Astrocyte of the spinal cord (primary cell): ENCODE measurements around the gene SOX18.

Experiments used
- DNase-seq: peaks from one replicate; pipeline ENCODE4 v3.0.0; 2011; ENCODE audit warnings: low read depth, low spot score
- H3K4me3 ChIP-seq: 2 replicates; pipeline ENCODE4 v1.5.1; 2011; ENCODE audit warnings: low read depth, mild to moderate bottlenecking, low read length, moderate library complexity
- in situ Hi-C: cut with HindIII; loops from 2 replicates; pipeline ENCODE4 v1.10.0; 2017; ENCODE audit warnings: low sequenced_read_pairs
- TF ChIP-seq, protein P1 (sequence below): IDR thresholded peaks from 2 replicates; pipeline ENCODE4 v1.5.1; 2012; ENCODE audit warnings: low read depth, mild to moderate bottlenecking, low read length, inconsistent platforms

SOX18 gene

DNA sequence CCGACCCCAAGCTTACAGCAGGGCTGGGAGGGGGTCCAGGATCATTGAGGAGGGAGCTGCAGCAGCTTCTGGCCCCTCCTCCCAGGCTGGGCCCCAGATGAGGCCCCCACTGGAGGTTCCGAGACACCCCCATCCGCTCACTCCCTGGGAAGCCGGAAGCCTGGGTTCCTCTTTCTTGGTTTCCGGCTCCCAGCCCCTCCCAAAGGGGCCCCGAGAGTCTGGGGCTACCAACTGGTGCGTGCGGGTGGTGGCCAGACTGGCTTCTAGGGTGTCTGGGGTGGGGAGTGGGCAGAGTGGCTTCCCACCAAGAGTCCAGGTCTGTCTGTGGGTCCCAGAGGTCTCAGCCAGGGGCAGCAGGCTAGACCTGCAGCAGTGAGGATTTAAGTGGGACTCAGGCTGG is 27.7 kb upstream of the SOX18 start:
- in situ Hi-C loops: no loop called here
- TF ChIP-seq, protein P1, sequence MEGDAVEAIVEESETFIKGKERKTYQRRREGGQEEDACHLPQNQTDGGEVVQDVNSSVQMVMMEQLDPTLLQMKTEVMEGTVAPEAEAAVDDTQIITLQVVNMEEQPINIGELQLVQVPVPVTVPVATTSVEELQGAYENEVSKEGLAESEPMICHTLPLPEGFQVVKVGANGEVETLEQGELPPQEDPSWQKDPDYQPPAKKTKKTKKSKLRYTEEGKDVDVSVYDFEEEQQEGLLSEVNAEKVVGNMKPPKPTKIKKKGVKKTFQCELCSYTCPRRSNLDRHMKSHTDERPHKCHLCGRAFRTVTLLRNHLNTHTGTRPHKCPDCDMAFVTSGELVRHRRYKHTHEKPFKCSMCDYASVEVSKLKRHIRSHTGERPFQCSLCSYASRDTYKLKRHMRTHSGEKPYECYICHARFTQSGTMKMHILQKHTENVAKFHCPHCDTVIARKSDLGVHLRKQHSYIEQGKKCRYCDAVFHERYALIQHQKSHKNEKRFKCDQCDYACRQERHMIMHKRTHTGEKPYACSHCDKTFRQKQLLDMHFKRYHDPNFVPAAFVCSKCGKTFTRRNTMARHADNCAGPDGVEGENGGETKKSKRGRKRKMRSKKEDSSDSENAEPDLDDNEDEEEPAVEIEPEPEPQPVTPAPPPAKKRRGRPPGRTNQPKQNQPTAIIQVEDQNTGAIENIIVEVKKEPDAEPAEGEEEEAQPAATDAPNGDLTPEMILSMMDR: no peak
- no peak for DNase-seq
- H3K4me3 ChIP-seq: no peak overlapping the region

DNA sequence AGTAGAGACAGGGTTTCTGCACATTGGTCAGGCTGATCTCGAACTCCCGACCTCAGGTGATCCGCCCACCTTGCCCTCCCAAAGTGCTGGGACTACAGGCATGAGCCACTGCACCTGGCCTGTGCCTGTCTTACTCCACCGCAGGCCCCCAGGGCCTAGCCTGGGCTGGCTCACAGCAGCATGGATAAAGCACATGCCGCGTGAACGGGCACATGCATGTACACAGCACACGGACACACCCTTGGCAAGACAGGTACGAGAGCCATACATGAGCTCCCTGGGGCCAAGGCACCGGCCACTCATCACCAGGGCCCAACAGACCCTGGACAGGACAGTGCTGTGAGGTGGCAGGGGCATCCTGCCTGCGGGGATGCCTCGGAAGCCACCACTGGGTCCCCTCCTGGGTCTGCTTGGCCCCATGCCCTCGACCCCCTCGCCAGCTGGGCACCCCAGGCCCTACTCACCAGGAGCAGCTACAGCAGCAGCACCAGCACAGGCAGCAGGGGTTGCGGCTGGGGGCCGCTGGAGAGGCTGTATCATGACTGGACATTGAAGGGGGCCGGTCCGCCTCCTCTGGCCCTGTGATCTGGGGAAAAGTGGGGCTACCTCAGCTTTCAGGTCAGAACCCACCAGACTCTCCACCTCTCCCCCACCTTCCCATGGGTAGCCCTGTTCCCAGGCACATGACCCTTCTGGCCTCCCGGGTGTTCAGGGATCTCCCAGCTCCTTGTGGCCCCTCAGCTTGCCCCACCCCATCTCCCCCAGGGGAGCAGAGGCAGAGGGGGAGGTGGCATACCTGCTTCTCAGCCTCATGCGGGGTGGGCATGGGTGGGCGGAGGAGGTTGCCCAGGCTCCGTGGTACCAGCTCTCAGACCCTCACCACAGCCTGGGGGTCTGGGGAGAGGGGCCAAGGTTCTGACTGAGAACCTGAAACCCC is 26.9 kb upstream of the SOX18 start:
- DNase-seq: no peak
- H3K4me3 ChIP-seq: no peak overlapping the region
- TF ChIP-seq, protein P1: no peak
- in situ Hi-C loops: no loop called here

DNA sequence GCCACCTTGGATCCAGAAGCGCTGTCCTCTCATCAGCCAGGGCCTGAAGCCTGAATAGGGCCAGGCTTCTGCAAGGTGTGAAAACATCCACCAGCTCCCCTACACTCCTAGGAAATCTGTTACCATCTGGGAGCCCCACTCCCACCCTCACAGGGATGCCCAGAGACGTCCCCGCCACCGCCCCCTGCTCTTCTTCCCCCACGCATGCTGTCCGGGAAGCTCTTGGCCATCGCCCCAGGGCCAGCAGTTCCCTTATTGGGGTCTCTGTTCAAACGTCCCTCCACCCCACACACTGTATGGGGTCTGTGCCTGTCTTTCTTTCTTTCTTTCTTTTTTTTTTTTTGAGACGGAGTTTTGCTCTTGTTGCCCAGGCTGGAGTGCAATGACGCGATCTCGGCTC is 26.1 kb upstream of the SOX18 start:
- no peak for DNase-seq
- no peak overlapping the region for H3K4me3 ChIP-seq
- TF ChIP-seq, protein P1: no peak
- in situ Hi-C loops: no loop called here

DNA sequence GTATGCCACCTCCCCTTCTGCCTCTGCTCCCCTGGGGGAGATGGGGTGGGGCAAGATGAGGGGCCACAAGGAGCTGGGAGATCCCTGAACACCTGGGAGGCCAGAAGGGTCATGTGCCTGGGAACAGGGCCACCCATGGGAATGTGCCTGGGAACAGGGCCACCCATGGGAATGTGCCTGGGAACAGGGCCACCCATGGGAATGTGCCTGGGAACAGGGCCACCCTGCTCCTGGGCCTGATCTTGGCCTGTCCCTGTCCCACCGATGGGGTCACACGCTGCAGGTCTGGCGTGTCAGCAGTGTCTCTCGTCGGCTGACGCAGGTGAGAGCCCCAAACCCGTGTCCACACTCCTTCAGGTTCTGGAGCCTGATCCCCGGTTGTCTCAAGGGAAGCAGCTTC is 25.5 kb upstream of the SOX18 start:
- no peak overlapping the region for H3K4me3 ChIP-seq
- DNase-seq: no peak
- in situ Hi-C loops: no loop called here
- TF ChIP-seq, protein P1: no peak

DNA sequence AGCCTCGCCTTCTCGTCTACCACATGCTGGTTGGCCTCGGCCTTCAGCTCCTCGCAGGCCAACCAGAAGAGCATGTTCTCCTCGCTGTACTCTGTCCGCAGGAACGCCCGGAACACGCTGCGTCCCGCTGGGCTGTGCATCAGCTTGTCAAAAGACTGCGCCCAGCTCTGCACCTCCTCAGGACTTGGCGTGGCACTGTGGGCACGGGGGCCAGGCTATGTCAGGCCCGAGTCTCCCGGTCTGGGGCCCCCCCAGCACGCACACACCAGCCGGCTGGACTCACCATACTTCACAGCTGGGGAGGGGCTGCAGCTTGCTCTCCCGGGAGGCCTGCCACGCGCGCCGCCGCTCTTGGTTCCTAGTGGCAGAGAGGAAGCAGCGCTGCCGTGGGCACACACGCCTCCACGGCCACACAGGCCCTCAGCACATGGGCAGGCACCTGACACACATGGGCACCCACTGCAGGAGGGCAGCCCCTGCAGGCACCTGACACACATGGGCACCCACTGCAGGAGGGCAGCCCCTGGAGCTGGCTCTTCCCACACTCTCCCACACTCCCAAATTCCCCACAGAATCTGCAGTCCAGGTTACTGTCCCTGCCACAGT is 24.8 kb upstream of the SOX18 start:
- DNase-seq: no peak
- in situ Hi-C loops: no loop called here
- no peak overlapping the region for H3K4me3 ChIP-seq
- TF ChIP-seq, protein P1: no peak

DNA sequence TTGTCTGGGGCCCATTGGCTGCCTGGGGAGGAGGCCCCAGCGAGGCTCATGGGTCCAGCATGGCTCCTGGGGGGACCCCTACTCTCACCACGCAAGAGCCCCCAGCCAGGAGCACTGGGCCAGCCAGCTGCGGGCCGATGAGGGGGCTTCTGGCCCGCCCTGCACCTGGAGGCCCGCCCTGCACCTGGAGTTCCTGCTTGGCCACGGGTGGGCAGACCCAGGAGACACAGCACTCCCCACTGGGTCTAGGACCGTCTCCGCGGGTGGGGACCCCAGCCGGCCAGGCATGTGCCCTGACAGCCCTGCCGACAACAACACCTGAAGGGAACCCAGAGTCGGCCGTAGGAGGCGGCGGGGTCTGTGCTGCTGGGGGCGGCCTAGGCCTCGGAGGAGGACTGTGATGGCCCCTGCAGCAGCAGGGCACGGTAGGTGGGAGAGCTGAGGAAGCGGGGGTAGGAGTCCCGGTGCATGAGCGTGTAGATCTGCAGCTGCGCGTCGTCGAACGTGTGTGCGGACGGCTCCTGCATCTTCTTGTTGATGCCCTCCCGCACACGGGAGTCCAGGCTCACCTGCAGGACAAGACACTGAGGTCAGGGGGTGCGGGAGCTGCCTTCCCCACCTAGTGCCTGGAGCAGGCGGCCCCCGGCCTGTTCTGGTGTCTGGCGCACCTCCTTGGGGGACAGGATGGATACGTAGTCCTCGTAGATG is 24.2 kb upstream of the SOX18 start:
- in situ Hi-C loops: no loop called here
- no peak overlapping the region for H3K4me3 ChIP-seq
- DNase-seq: no peak
- TF ChIP-seq, protein P1: no peak
